HG03025 (cell line): ENCODE data around the gene IFT81.
"Not testable (repeated sequence)": the region's sequence is repeated elsewhere in the genome, so short reads cannot be mapped to it uniquely, and the experiment has no call there.

Experiments used
- ATAC-seq: cut with Tn5 transposase; IDR thresholded peaks from one replicate; pipeline ENCODE4 v1.9.1; 2021; ENCODE audit warnings: mild to moderate bottlenecking, moderate library complexity; ENCODE audit not compliant: unreplicated experiment, low FRiP score

IFT81 gene, protein sequence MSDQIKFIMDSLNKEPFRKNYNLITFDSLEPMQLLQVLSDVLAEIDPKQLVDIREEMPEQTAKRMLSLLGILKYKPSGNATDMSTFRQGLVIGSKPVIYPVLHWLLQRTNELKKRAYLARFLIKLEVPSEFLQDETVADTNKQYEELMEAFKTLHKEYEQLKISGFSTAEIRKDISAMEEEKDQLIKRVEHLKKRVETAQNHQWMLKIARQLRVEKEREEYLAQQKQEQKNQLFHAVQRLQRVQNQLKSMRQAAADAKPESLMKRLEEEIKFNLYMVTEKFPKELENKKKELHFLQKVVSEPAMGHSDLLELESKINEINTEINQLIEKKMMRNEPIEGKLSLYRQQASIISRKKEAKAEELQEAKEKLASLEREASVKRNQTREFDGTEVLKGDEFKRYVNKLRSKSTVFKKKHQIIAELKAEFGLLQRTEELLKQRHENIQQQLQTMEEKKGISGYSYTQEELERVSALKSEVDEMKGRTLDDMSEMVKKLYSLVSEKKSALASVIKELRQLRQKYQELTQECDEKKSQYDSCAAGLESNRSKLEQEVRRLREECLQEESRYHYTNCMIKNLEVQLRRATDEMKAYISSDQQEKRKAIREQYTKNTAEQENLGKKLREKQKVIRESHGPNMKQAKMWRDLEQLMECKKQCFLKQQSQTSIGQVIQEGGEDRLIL

DNA sequence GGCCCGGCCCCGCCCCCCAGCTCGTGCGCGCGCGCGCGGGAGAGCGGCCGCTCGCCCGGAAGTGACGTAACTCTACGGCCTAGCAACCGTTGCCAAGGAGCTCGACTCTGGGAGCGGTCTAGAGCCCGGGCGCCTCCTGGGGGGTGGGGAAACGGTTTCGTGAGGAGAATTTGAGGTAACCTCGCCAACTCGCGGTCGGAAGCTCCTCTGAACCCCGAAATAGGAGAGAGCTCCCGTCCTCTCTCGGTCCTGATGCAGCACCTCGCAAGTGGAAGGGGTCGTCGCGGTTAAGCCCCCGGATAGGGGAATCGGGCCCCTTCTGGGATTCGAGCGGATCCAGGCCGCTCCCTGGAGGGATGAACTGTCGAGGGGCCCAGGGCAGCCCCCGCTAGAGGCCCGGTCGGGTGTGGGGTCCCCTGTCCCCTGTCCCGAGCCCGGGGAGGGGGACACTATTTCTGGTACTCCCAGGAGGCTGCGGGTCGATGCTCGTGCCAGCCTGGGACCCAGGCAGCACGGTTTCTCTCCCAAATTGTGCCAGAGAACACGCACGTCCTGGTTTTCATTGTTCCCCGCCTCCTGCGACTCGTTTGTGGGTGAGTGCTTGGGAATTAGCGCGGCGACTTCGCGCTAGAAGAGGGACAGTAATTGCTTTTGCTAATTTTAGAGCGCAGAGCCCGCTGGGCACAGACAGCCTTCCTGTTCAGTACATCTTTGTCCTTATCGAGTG lies at the start of gene IFT81:
TSS of gene IFT81 (plus strand) at position 89 of the 727 bp plus-strand sequence. CDS start 3,024 bp downstream, outside the sequence.
- peak; percentile 85 for ATAC-seq

DNA sequence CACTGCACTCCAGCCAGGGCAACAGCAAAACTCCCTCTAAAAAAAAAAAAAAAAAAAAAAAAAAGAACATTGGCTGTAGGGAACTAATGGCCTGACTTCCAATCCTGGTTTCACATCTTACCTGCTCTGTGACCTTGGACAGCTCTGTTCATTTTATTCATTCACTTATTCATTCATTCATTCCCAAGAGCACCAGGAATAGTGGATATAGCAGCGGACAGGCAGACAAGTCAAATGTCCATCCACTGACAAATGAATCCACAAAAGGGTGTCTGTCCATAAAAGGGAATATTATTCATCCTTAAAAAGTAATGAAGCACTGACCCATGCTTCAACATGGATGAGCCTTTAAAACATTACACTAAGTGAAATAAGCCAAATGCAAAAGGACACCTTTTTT lies 48.3 kb upstream of the IFT81 start:
- ATAC-seq = no peak

DNA sequence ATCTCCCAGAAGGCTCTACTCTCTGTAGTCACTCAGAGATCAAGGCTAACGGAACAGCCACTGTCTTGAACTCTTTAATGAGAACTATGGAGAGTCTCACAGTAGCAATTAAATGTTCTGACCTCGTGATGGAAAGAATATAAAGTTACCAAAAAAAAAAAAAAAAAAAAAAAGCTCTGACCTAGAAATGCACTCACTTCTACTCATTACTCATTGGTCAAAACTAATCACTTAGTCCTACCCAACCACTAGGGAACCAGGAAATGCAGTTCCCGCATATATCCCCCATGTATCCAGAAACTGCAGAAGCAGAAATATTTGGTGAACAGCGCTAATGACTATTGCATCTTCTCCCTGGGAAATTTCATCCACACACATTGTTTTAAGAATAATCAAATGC lies 46.4 kb upstream of the IFT81 start:
- no peak for ATAC-seq

DNA sequence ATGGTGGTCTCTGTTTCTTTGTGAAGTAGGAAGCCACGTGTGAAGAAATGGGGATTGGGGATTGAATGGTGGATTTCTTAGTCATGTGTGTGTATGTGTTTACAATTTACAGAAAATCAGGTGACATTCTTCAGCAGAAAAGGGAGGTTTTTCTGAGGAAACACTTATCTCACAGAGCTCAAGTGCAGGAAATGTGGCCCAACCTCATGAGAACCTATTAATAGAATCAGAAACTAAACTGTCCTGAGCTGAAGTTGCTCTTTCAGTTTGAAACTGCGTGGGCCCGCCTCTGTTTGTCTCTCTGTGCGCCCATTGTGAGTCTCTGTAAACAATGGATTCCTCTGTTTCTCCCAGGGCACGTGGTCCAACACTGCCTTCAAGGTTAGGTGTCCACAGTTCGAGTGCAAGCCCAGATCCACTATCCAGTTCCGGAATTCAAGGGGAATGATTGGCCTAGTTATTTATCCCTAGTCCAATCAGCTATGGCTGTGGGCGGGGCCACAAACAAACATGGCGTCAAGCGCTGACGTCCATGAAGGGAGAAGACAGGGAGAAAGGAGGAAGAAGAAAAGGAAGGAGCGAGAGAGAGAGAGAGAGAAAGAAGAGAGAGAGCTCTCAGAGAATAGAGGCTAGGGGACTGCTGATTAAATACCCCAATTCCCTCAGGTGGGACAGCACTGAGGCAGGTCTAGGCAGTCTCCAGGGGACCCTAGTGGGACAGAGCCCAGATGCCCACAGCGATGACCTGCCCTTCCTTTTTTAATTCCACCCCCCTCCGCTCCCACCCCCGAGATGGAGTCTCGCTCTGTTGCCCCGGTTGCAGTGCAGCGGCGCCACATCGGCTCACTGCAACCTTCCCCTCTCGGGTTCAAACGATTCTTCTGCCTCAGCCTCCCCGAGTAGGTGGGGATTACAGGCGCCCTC lies 44.4 kb upstream of the IFT81 start:
- ATAC-seq = peak; percentile 65

DNA sequence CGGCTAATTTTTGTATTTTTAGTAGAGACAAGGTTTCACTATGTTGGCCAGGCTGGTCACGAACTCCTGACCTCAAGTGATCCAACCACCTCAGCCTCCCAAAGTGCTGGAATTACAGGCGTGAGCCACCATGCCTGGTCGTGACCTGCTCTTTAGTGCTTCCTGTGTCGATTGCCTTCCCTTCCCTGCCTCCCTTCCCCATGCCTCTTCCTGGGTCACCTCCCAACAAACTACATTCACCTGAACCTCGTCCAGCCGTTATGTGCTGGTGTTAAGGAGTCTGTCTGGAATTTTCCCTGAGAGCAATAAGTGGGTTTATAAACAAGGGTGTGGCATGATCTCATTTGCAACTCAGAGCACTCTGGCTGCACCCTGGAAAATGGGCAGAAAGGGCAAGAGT lies 43.7 kb upstream of the IFT81 start:
- no peak for ATAC-seq

DNA sequence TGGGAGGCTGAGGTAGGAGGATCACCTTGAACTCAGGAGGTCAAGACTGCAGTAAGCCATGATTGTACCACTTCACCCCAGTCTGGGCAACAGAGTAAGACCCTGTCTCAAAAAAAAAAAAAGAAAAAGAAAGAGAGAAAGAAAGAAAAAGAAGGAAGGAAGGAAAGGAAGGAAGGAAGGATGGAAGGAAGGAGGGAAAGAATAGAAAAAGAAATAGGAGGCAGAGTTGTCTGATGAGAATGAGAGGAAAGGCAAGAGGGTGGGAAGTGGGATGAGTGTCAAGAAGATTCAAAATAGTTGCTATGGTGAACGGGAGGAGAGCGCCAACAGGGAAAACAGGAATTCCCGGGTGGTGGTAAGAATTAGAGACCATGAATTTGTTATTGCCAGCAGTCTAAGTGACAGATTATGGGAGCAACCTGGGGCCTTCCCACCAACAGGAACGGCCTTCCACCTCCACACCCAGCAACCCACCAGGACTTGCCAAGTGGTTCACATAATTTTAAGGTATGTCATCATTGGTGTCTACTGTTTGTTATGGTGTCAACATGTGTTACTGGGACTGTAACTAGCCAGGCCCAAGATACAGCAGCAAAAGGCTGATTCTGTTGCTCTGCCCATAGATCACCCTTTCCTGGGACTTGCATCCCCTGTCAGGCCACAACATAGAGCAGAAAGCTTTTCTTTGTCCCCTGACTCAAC lies 39.7 kb upstream of the IFT81 start:
- ATAC-seq = no peak

DNA sequence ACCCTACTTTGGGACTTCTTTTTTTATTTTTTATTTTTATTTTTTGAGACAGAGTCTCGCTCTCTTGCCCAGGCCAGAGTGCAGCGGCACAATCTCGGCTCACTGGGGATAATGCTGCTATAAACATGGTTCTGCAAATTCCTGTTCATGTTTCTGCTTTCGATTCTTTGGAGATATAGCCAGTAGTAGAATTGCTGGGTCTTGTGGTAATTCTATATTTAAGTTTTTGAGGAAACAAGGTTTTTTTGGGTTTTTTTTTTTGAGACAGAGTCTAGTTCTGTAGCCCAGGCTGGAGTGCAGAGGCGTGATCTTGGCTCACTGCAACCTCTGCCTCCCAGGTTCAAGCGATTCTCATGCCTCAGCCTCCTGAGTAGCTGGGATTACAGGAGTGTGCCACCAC lies 35.9 kb upstream of the IFT81 start:
- ATAC-seq = not testable (repeated sequence)

DNA sequence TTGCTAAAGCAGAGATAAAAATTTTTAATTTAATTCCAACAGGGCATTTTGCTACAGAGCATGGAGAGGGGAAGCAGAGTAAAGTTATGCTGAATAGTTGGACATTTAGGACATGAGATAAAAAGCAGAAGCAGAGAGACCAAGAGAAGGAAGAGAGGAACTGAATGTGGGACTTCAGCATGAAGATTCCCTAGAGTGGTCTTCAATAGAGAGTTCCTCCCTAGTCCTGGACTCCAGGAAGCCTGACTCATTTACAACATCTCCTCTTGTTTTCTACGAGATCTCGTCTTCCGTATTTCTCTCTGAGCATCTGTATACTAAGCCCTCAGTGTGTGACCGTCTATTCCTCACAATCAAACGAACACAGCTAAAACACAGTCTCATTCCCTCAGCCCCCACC lies 35.2 kb upstream of the IFT81 start:
- ATAC-seq = no peak

DNA sequence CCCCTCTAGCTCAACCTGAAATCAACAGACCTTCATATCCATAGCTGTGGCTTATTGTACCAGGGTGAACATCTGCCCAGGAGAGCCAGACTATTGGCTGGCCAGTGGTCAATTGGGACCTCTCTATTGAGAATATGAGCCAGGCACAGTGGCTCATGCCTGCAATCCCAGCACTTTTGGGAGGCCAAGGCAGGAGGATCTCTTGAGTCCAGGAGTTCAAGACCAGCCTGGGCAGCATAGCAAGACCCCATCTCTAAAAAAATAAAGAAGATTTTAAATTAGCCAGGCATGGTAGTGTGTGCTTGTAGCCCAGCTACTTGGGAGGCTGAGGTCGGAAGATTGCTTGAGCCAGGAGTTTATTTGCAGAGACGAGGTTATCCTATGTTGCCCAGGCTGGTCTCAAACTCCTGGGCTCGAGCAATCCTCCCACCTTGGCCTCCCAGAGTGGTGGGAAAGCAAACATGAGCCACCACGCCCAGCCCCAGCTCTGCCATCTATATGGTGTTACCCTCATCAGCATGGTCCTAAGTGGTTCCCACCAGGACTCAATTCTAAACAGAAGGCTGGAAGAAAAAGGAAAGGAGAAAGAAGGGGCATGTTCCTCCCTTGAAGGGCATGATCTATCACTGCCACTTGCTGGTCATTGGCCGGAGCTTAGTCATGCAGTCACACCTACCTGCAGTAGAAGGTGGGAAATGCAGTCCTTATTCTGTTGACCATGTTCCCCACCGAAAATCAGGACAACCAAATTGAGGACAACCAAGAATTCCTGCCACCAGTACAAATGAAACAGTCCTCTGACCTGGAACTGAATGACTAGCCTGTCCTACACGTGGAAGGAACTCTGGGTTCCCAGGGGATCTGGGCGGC lies 33.7 kb upstream of the IFT81 start:
- no peak for ATAC-seq

DNA sequence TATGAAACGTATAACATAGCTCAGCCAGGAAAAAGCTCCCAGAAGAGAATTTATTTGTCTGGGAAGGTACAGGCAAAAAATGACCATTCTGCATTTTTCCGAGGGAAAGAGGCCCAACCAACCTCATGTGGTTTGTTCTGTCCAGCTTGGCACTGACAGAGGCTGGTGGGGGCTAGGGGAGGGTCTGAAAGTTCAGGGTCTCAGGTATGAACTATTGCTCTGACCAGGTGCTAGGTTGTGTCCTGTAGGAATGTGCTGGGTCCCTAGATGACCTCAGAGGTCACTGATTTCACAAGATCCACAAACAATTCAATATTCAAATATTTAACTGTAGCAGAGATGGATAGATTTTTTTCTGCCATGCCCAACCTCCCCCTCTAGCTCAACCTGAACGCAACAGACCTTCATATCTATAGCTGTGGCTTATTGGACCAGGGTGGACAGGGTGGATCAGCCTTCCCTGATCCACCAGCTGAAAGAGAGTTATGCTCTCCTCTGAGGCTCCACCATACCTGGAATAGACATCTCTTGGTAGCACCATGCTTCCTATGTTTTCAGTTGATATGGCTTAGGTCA lies 32.9 kb upstream of the IFT81 start:
- no peak for ATAC-seq

DNA sequence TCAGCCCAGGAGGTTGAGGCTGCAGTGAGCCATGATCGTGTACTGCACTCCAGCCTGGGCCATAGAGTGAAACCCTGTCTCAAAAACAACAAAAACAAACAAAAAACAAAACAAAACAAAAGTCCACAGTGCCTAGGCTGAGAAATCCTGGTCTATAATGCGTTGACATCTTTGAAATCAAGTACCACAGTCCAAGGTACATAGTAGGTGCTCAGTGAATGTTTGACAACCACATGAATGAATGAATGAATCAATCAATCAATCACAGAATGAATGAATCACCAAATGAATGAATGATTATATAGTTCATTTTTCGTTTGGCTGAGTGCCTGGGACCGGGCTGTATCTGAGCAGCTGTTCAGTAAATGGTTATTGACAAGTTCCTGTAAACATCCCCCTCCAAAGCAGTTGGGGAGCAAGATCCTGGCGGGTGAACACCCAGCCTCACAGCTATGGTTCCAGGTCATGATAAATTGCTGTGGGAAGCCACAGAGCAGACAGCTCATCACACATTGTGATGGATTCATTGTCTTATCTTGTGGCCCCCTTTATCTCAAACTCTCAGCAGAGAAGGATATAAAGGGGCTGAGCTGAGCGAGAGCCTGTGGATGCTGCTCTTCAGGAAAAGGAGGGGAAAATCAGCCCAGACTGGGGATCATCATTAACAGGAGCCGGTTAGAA lies 30.4 kb upstream of the IFT81 start:
- no peak for ATAC-seq

DNA sequence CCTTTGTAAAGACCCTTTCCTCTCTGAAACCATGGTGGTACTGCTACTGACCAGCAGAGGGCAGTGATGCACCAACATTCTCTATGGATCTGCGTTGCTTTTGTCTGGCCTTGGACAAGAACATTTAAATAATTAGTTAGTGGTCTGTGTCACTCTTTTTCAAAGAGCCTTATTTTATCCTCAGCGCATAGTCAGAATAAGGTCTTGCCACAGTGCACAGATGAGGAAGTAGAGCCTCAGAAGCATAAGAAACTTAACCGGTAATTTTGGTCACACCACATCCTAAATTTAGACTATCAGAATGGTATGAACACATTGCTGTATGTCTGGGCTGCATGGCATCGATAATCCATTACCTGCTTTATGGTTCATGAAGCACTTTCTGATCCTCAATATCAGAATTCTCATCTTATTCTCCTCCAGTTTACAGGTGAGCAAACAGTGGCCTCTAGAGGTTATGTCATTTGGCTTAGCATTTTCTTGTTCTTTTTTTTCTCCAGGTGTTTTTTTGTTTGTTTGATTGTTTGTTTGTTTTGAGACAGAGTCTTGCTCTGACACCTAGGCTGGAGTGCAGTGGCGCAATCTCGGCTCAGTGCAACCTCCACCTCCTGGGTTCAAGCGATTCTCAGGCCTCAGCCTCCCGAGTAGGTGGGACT lies 23.7 kb upstream of the IFT81 start:
- no peak for ATAC-seq

DNA sequence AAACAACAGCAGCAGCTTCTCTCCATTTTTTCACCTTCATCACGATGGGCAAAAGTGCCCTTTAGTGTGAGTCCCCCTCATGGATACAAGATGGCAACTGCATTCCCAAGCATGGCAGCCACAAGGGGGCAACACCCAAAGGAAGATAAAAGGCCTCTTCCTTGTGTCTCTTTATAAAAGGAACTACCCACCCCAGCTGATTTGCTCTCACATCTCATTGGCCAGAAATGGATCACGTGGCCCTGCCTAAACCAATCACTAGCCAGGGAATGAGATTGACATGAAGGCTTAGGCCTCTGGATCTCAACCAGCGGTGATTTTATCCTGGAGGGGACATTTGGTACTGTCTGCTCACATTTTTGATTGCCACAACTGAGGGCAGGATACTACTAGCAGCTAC lies 21.9 kb upstream of the IFT81 start:
- no peak for ATAC-seq

DNA sequence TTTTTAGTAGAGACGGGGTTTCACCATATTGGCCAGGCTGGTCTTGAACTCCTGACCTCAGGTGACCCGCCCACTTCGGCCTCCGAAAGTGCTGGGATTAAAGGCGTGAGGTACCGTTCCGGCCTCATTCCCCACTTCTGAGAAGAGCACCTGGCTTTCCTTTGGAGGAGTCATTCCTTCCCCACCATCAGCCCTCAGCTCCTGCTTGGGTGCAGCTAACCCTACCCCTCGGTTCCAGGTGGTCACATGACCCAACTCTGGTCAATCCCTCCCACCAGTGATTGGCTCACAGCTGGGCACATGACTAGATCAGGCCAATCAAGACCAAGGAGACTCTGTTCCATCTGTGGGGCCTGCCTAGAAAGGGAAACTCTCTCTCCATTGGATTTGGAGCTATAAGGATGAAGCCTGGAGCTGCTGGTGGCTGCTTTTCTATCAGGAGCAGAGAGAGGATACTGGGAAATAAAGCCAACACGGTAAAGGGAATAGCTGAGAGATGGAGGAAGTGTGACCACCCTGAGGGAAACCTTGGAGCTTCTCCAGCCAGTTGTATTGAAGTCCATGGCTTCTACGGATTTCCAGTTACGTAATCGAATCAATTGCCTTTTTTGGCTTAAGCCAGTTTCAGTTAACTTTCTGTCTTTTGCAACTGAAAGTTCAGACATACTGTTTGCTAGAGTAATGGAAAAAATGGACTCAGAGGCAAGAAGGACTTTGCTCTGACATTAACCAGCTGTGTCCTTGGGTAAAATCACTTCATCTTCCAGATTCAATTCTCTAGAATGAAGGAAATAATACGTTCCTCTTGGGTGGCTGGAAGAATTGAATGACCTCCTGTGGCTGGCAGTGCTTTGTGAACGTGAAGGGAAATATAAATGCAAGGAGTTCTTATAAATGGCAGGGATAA lies 19.7 kb upstream of the IFT81 start:
- ATAC-seq = no peak

DNA sequence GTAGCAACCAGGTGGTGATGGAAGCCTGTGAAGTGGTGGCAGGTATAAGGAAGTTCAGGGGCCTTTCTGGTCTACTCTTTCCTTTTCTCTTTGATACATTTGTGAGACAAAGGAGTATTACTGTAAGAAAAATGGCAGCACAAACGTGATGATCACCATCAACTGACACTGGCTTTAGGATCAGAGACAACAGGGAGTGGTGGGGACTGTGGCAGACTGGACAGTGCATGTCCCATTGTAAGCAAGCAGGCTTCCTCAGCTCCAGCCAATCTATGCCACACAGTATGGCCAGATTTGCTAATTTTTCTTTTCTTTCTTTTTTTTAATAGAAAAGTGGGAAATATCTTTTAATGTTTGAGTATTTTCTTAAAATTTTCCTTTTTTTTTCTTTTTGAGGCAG lies 19.0 kb upstream of the IFT81 start:
- ATAC-seq = no peak

DNA sequence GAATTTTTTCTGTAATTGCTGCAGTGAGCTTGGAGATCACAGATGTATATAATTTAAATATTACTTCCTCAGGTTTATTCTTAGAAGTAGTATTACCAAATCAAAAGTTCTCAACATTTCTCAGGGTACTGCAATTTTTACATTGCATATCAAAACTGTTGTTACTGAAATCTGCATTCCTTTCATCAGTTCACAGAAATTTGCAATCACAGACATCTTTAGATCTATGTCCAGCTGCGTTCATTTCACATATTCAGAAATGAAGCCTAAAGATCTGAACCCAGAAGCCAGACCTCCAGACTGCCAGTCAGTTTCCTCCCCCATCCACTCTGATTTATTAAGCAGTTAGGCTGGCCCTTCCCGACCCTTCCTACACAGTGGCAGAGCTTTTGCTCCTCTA lies 18.2 kb upstream of the IFT81 start:
- ATAC-seq = no peak
